A549 (cell line): ENCODE measurements around the gene EWSR1. TPM values are rescaled to one million over a fixed set of nuclear protein-coding genes. Genes with fewer than 3 reads are reported as not detected.

ENCODE experiments used
- ATAC-seq, 2 experiments: fragments of 200-7000 bp in 1 of 2; fragments of >200 bp in 1 of 2; cut with Nextera tagmentation in 1 of 2; cut with Tn5 transposase in 1 of 2; 3 replicates each; pipeline versions ENCODE4 v1.8.0 to v1.9.1; 2018 to 2020; ENCODE audit warnings: mild to moderate bottlenecking in 1 of 2, moderate library complexity in 1 of 2
- CTCF ChIA-PET: fragments of 300-600 bp; sonication (Branson Sonifier 250); formaldehyde crosslinking; extraction: SDS; loops from one replicate; lab custom pipeline; 2021; ENCODE audit warnings: antibody characterized with exemption, inconsistent platforms; lab: Yijun Ruan, JAX
- POLR2A ChIA-PET: fragments of 350-600 bp; formaldehyde crosslinking; extraction: SDS; loops from one replicate; lab custom pipeline; 2021; ENCODE audit warnings: antibody characterized with exemption, inconsistent platforms; lab: Yijun Ruan, JAX
- DNase-seq, 2 experiments: peaks; one replicate each; pipeline versions ENCODE4 v3.0.0 to v3.0.0-alpha.2; 2011 to 2016; ENCODE audit warnings: low read depth in 1 of 2, low spot score in 1 of 2
- FAIRE-seq: peaks from 2 replicates; lab custom pipeline; 2011; peaks lifted over from hg19 to GRCh38; lab: Jason Lieb, UNC
- H3K27ac ChIP-seq, 2 experiments: fragments of >200 bp; sonication (Bioruptor Twin); formaldehyde crosslinking; 3 replicates each; pipeline ENCODE4 v1.5.1; 2016 to 2017
- H3K4me1 ChIP-seq: fragments of >200 bp; sonication (Bioruptor Twin); formaldehyde crosslinking; 3 replicates; pipeline ENCODE4 v1.6.1; 2016
- H3K4me2 ChIP-seq: fragments of >200 bp; sonication (Bioruptor Twin); formaldehyde crosslinking; 3 replicates; pipeline ENCODE4 v1.6.1; 2016
- H3K4me3 ChIP-seq: fragments of >200 bp; sonication (Bioruptor Twin); formaldehyde crosslinking; 3 replicates; pipeline ENCODE4 v1.5.1; 2016
- H3K9me3 ChIP-seq: fragments of >200 bp; sonication (Bioruptor Twin); formaldehyde crosslinking; 3 replicates; pipeline ENCODE4 v1.6.1; 2016
- CBX8 ChIP-seq: fragments of 200-600 bp; sonication (generic); IDR thresholded peaks from 2 replicates; pipeline ENCODE4 v1.6.1; 2016
- CEBPB ChIP-seq, 2 experiments: fragments of >200 bp in 1 of 2; sonication (Bioruptor Twin) in 1 of 2; formaldehyde crosslinking in 1 of 2; IDR thresholded peaks; 2 replicates each; pipeline ENCODE4 v1.6.1; 2012 to 2016
- ESRRA ChIP-seq: fragments of 150-350 bp; IDR thresholded peaks from 2 replicates; pipeline ENCODE4 v1.6.1; 2014; ENCODE audit warnings: mild to moderate bottlenecking, low read length, borderline replicate concordance
- FOSL2 ChIP-seq, 2 experiments: fragments of 450-650 bp in 1 of 2; fragments of >200 bp in 1 of 2; sonication (Bioruptor Twin) in 1 of 2; formaldehyde crosslinking; IDR thresholded peaks; 2 replicates each; pipeline versions ENCODE4 v1.5.0 to v1.6.1; 2016 to 2020; ENCODE audit warnings: mild to moderate bottlenecking in 1 of 2, moderate library complexity in 1 of 2
- HDAC2 ChIP-seq: fragments of 200-600 bp; sonication (generic); IDR thresholded peaks from 2 replicates; pipeline ENCODE4 v1.6.1; 2016
- HEYL ChIP-seq: fragments of 250-450 bp; sonication (Bioruptor Pico); IDR thresholded peaks from 2 replicates; pipeline ENCODE4 v1.8.0; 2021; ENCODE audit warnings: mild to moderate bottlenecking, moderate library complexity
- HOXB13 ChIP-seq: fragments of 250-450 bp; sonication (Bioruptor Pico); IDR thresholded peaks from 2 replicates; pipeline ENCODE4 v1.5.0; 2020; ENCODE audit warnings: low read depth, mild to moderate bottlenecking, moderate library complexity
- JUN ChIP-seq, 2 experiments: fragments of >200 bp; sonication (Bioruptor Twin); formaldehyde crosslinking; IDR thresholded peaks; 2 replicates in 1 of 2; 3 replicates in 1 of 2; pipeline ENCODE4 v1.6.1; 2016 to 2017
- JUNB ChIP-seq: fragments of >200 bp; sonication (Bioruptor Twin); formaldehyde crosslinking; IDR thresholded peaks from 2 replicates; pipeline ENCODE4 v1.6.1; 2016
- KDM1A ChIP-seq: fragments of 200-600 bp; sonication (generic); IDR thresholded peaks from 2 replicates; pipeline ENCODE4 v1.6.1; 2016; ENCODE audit warnings: low read depth, mild to moderate bottlenecking
- MAFK ChIP-seq: fragments of 450-650 bp; IDR thresholded peaks from 2 replicates; pipeline ENCODE4 v1.6.1; 2014; ENCODE audit not compliant: partially characterized antibody
- MYC ChIP-seq: IDR thresholded peaks from 2 replicates; pipeline ENCODE4 v1.6.1; 2012; ENCODE audit warnings: mild to moderate bottlenecking, inconsistent platforms, low read length, improper control_type of control experiment, borderline replicate concordance
- NFE2L2 ChIP-seq: fragments of 150-350 bp; conservative IDR thresholded peaks from 2 replicates; pipeline ENCODE4 v1.6.1; 2014; ENCODE audit warnings: low read length
- NPAS2 ChIP-seq: fragments of 250-450 bp; sonication (Bioruptor Pico); IDR thresholded peaks from 2 replicates; pipeline ENCODE4 v1.8.0; 2022; ENCODE audit warnings: mild to moderate bottlenecking, moderate library complexity, borderline replicate concordance
- PHF8 ChIP-seq: fragments of 200-600 bp; sonication (generic); IDR thresholded peaks from 2 replicates; pipeline ENCODE4 v1.6.1; 2016; ENCODE audit warnings: low read depth, mild to moderate bottlenecking, antibody characterized with exemption, moderate library complexity, borderline replicate concordance
- POLR2A ChIP-seq: IDR thresholded peaks from 2 replicates; pipeline ENCODE4 v1.6.1; 2012; ENCODE audit warnings: mild to moderate bottlenecking, low read length
- RAD21 ChIP-seq, 2 experiments: fragments of >200 bp in 1 of 2; sonication (Bioruptor Twin) in 1 of 2; formaldehyde crosslinking in 1 of 2; IDR thresholded peaks in 1 of 2; conservative IDR thresholded peaks in 1 of 2; 2 replicates in 1 of 2; 3 replicates in 1 of 2; pipeline ENCODE4 v1.6.1; 2012 to 2018; ENCODE audit warnings: inconsistent platforms in 1 of 2
- RCOR1 ChIP-seq: fragments of 150-350 bp; IDR thresholded peaks from 2 replicates; pipeline ENCODE4 v1.6.1; 2014; ENCODE audit warnings: antibody characterized with exemption, low read length, low read depth
- RNF2 ChIP-seq: fragments of 200-600 bp; sonication (generic); IDR thresholded peaks from 2 replicates; pipeline ENCODE4 v1.6.1; 2016; ENCODE audit warnings: low read depth, mild to moderate bottlenecking, antibody characterized with exemption, moderate library complexity, borderline replicate concordance
- SMC3 ChIP-seq: fragments of >200 bp; sonication (Bioruptor Twin); formaldehyde crosslinking; IDR thresholded peaks from 3 replicates; pipeline ENCODE4 v1.6.1; 2018; ENCODE audit warnings: inconsistent platforms
- ZC3H11A ChIP-seq: fragments of 450-650 bp; IDR thresholded peaks from 2 replicates; pipeline ENCODE4 v1.6.1; 2014; ENCODE audit warnings: antibody characterized with exemption, mild to moderate bottlenecking
- ZFP36 ChIP-seq: fragments of 450-650 bp; IDR thresholded peaks from 2 replicates; pipeline ENCODE4 v1.6.1; 2014; ENCODE audit warnings: borderline replicate concordance; ENCODE audit not compliant: partially characterized antibody
- ZNF302 ChIP-seq: fragments of 250-450 bp; sonication (Bioruptor Pico); IDR thresholded peaks from 2 replicates; pipeline ENCODE4 v1.9.0; 2021; ENCODE audit warnings: inconsistent platforms, mild to moderate bottlenecking, moderate library complexity
- ZSCAN20 ChIP-seq: fragments of 250-450 bp; sonication (Bioruptor Pico); IDR thresholded peaks from 2 replicates; pipeline ENCODE4 v1.8.0; 2022; ENCODE audit warnings: mild to moderate bottlenecking, moderate library complexity
- WGBS: methylation state at CpG from one replicate; pipeline ENCODE4 v1.1.6; 2017; ENCODE audit errors: missing lambda C conversion rate; 5-methylcytosine and 5-hydroxymethylcytosine counted together
- polyA plus RNA-seq, 4 experiments: library from polyadenylated mRNA; depleted of rRNA in 3 of 4; stranded (reverse); fragments of >200 nt; fragmentation: RNase III in 1 of 4; extraction: RNeasy Plus Mini Kit Qiagen cat#74134 plus additional on column Dnase treatment in 1 of 4; gene quantifications; 2 replicates in 3 of 4; 3 replicates in 1 of 4; pipeline ENCODE4 v1.2.3, GENCODE V29; 2011 to 2017
- TF ChIP-seq, protein P1 (sequence below): fragments of >200 bp; sonication (Bioruptor Twin); formaldehyde crosslinking; IDR thresholded peaks from 3 replicates; pipeline ENCODE4 v1.6.1; 2016
- TF ChIP-seq, protein P2 (sequence below): IDR thresholded peaks from 2 replicates; pipeline ENCODE4 v1.6.1; 2012
- TF ChIP-seq, protein P3 (sequence below): fragments of >200 bp; sonication (Bioruptor Twin); formaldehyde crosslinking; IDR thresholded peaks from 3 replicates; pipeline ENCODE4 v1.5.1; 2016
- TF ChIP-seq, protein P4 (sequence below): fragments of 150-350 bp; IDR thresholded peaks from 2 replicates; pipeline ENCODE4 v1.6.1; 2014; ENCODE audit warnings: low read depth, mild to moderate bottlenecking, low read length

EWSR1 gene
- polyA plus RNA-seq, 2 of the 4 experiments (the other 2 are of a cell fraction) = 146 to 281 TPM

DNA sequence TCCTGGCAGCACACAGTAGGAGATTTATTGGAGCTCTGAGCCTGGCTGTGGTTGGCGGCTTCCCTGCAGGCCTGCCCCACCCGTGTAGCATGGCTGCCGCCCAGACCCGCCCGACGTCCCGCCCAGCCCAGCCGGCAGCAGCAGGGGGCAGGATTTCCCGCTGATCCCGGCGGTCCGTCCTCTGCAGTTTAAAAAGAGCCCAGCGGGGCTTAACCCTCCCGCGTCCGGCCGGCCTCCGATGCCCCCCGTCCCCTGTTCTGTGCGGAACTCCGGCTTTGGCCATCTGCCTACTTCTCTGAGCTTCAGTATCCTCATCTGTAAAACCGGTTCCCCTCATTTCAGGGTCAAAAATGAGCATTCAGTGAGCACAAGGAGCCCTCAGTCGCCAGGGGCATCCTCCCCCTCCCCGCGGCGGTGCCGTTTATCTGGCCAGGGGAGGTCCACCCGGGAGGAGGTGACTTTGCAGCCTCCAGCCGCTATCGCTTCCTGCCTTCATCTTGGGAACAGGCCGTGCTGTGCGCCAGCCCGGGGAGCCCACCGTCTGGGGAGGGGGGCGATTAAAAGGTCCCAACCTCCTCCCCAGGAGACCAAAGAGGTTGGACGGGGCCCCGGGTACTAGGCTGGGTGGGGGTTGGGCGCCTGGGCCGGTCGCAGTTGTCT lies 38.2 kb downstream of the EWSR1 start, which contains the start of gene GAS2L1:
GAS2L1 (plus strand) TSS at position 476 of the 660 bp plus-strand sequence. CDS start 1,456 bp downstream, outside the sequence.
- peak; percentile 76 to 86 for DNase-seq
- Histone ChIP-seq H3K27ac (peak within 1 kb of the TSS; percentile 96 to 98), H3K4me2 (peak within 1 kb of the TSS; percentile 94), H3K4me1 (peaks cover 46% of the 10 kb centered on the region), H3K9me3 (no peaks in the 10 kb centered on the region), H3K4me3 (peak within 1 kb of the TSS; percentile 80)
- TF ChIP-seq CEBPB (IDR thresholded peaks at IDR 0.05) = no peak
- TF ChIP-seq, protein P1, sequence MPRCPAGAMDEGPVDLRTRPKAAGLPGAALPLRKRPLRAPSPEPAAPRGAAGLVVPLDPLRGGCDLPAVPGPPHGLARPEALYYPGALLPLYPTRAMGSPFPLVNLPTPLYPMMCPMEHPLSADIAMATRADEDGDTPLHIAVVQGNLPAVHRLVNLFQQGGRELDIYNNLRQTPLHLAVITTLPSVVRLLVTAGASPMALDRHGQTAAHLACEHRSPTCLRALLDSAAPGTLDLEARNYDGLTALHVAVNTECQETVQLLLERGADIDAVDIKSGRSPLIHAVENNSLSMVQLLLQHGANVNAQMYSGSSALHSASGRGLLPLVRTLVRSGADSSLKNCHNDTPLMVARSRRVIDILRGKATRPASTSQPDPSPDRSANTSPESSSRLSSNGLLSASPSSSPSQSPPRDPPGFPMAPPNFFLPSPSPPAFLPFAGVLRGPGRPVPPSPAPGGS = no peak
- no peak for TF ChIP-seq ZSCAN20 (CRISPR knock-in tag)
- no peak for TF ChIP-seq HDAC2
- no peak for TF ChIP-seq ZNF302
- TF ChIP-seq PHF8 = peak; percentile 18; the same call in 1 of the 2 replicates
- TF ChIP-seq MAFK = no peak
- TF ChIP-seq NPAS2 = no peak
- TF ChIP-seq ZC3H11A = no peak
- no peak for TF ChIP-seq FOSL2 (IDR thresholded peaks at IDR 0.05)
- TF ChIP-seq FOSL2 (CRISPR knock-in tag; IDR thresholded peaks at IDR 0.05) = no peak
- TF ChIP-seq RCOR1 = no peak
- TF ChIP-seq, protein P2, sequence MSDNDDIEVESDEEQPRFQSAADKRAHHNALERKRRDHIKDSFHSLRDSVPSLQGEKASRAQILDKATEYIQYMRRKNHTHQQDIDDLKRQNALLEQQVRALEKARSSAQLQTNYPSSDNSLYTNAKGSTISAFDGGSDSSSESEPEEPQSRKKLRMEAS = peak; percentile 41
- TF ChIP-seq JUNB = no peak
- TF ChIP-seq RNF2 = no peak
- TF ChIP-seq HEYL (CRISPR knock-in tag) = no peak
- no peak for TF ChIP-seq POLR2A
- TF ChIP-seq, protein P3, sequence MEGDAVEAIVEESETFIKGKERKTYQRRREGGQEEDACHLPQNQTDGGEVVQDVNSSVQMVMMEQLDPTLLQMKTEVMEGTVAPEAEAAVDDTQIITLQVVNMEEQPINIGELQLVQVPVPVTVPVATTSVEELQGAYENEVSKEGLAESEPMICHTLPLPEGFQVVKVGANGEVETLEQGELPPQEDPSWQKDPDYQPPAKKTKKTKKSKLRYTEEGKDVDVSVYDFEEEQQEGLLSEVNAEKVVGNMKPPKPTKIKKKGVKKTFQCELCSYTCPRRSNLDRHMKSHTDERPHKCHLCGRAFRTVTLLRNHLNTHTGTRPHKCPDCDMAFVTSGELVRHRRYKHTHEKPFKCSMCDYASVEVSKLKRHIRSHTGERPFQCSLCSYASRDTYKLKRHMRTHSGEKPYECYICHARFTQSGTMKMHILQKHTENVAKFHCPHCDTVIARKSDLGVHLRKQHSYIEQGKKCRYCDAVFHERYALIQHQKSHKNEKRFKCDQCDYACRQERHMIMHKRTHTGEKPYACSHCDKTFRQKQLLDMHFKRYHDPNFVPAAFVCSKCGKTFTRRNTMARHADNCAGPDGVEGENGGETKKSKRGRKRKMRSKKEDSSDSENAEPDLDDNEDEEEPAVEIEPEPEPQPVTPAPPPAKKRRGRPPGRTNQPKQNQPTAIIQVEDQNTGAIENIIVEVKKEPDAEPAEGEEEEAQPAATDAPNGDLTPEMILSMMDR = peak; percentile 26; the same call in 1 of the 3 replicates
- peak in 1 of 2 experiments; percentile 43; a peak in 2 of 5 replicates for TF ChIP-seq RAD21 (conservative IDR thresholded peaks at IDR 0.05 in 1 of 2, IDR thresholded peaks at IDR 0.05 in 1 of 2)
- TF ChIP-seq MYC = no peak
- no peak for TF ChIP-seq NFE2L2
- TF ChIP-seq CBX8 = no peak
- TF ChIP-seq HOXB13 (CRISPR knock-in tag) = no peak
- peak; percentile 20; the same call in 1 of the 3 replicates for TF ChIP-seq SMC3
- no peak for FAIRE-seq
- ChIA-PET CTCF (interaction anchor here (0.6 to 5.6 kb wide), 19 partner anchors 8 to 60 kb away, joined by 3 to 40 read pairs (median 4); no protein-coding TSS in a partner anchor), POLR2A (interaction anchor here (1.4 kb wide), 1 partner anchor 38 kb away, joined by 4 read pairs; the partner anchor contains the start of gene EWSR1)
- peak; percentile 51 to 79 for ATAC-seq
- WGBS = 6% methylated on average over 12 of the region's 40 CpGs

DNA sequence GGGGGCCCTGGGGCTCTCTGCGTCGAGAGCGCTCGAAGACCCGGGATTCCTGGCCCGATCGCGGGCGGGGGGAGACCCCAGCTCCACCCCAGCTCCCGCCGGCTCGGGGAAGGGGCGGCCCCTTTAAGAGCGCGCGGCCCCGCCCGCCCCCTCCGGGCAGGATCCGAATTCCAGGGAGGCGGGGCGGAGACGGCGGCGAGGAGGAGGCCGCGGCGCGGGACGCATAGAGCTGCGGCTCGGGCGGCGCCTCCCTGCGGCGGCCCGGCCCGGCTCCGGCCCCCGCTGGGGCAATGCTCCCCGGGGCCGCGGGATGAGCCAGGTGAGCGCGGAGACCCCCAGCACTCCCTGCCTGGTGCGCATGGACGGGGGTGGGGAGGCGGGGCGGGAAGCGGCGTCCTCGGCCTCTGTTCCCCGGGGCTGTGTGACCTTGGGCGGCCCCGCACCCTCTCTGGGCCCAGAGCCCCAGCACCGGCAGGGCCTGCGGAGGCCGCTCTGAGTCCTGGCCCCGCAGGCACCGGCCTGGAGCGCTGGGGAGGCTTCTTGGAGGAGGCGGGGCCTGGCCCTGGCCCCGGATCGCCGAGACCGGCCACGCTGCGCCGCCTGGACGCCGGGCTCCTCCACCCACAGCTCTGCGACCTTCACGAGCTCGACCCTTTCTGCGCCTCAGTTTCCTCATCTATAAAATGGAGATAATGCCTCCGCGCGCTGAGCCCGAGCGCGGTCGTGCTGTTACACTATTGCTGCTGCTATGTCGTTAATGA lies 38.9 kb downstream of the EWSR1 start:
- H3K9me3 ChIP-seq = no peaks in the 10 kb centered on the region
- H3K4me1 ChIP-seq = peaks cover 50% of the 10 kb centered on the region
- TF ChIP-seq PHF8 (0 out of 2 replicates have a peak, but pooled peaks have one; percentile 26), ESRRA (0 out of 2 replicates have a peak, but pooled peaks have one; percentile 25), ZFP36 (peak; percentile 90), HEYL (CRISPR knock-in tag) (no peak), KDM1A (no peak), POLR2A (peak; percentile 38), JUN (IDR thresholded peaks at IDR 0.05) (peak; percentile 48 to 62; a peak in 2 of 5 replicates)
- TF ChIP-seq, protein P3 = peak; percentile 22
- TF ChIP-seq, protein P4, sequence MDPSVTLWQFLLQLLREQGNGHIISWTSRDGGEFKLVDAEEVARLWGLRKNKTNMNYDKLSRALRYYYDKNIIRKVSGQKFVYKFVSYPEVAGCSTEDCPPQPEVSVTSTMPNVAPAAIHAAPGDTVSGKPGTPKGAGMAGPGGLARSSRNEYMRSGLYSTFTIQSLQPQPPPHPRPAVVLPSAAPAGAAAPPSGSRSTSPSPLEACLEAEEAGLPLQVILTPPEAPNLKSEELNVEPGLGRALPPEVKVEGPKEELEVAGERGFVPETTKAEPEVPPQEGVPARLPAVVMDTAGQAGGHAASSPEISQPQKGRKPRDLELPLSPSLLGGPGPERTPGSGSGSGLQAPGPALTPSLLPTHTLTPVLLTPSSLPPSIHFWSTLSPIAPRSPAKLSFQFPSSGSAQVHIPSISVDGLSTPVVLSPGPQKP = no peak
- no peak for FAIRE-seq
- H3K4me2 ChIP-seq = peak overlapping the region; percentile 94
- 2% methylated on average over 17 of the region's 83 CpGs for WGBS
- CTCF ChIA-PET = interaction anchor here (0.6 to 5.6 kb wide), 13 partner anchors 10 to 59 kb away, joined by 3 to 40 read pairs (median 3); no protein-coding TSS in a partner anchor
- DNase-seq = peak; percentile 50 to 64
- POLR2A ChIA-PET = interaction anchor here (0.6 to 1.4 kb wide), 2 partner anchors 37 to 38 kb away, joined by 4 to 6 read pairs; partner anchors contain the start of gene EWSR1
- H3K4me3 ChIP-seq = peak overlapping the region; percentile 80
- peak overlapping the region; percentile 96 to 98 for H3K27ac ChIP-seq
- peak; percentile 57 to 72 for ATAC-seq
